ES-I3 (cell line): ENCODE data around the gene IMPACT.

Experiments used
- H3K36me3 ChIP-seq: 2 replicates; pipeline ENCODE4 v1.6.1; 2013; ENCODE audit warnings: mild to moderate bottlenecking, low read length, control low read depth, moderate library complexity; ENCODE audit not compliant: insufficient read depth
- H3K4me1 ChIP-seq: 2 replicates; pipeline ENCODE4 v1.6.1; 2013; ENCODE audit warnings: mild to moderate bottlenecking, control low read depth, low read length; ENCODE audit not compliant: insufficient read depth
- H3K9ac ChIP-seq: 2 replicates; pipeline ENCODE4 v1.6.1; 2013; ENCODE audit warnings: low read depth, mild to moderate bottlenecking, low read length, moderate library complexity
- H3K9me3 ChIP-seq: 2 replicates; pipeline ENCODE4 v1.6.1; 2013; ENCODE audit warnings: mild to moderate bottlenecking, low read length, moderate library complexity; ENCODE audit not compliant: control insufficient read depth, insufficient read depth

The IMPACT gene

GRCh38 chr18:24446453-24446852 is 20.0 kb downstream of the IMPACT start:
- Histone ChIP-seq H3K9ac (no peak overlapping the region), H3K4me1 (no peaks in the 10 kb centered on the region), H3K36me3 (peaks cover 24% of the 10 kb centered on the region), H3K9me3 (no peaks in the 10 kb centered on the region)

- no peaks in the 10 kb centered on the region for H3K4me1 ChIP-seq
- H3K36me3 ChIP-seq, result peaks cover 22% of the 10 kb centered on the region
- H3K9ac ChIP-seq, result no peak overlapping the region
- H3K9me3 ChIP-seq, result no peaks in the 10 kb centered on the region
Observed at GRCh38 chr18:24446953-24447538, 20.6 kb downstream of the IMPACT start.

DNA sequence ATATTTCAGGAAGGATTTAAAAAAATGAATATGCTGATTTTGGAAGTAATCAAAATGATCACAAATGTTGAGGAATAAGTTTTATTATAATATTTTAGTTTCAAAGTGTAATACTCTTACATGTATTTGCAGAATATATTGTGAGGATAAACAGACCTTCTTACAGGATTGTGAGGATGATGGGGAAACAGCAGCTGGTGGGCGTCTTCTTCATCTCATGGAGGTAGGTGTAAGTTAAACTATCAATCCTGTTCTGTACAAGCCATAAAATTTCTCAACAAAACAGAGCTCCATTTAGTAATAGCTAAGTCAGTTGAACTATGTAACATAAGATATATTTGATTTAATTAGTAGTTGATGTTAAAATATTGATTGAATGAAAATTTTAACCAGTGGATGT is 21.5 kb downstream of the IMPACT start:
- Histone ChIP-seq H3K36me3 (peaks cover 22% of the 10 kb centered on the region), H3K9me3 (no peaks in the 10 kb centered on the region), H3K4me1 (no peaks in the 10 kb centered on the region), H3K9ac (no peak overlapping the region)

GRCh38 chr18:24456549-24456948 is 30.1 kb downstream of the IMPACT start:
- no peak overlapping the region for H3K9ac ChIP-seq
- H3K9me3 ChIP-seq, result peaks cover 5% of the 10 kb centered on the region
- no peaks in the 10 kb centered on the region for H3K4me1 ChIP-seq
- no peaks in the 10 kb centered on the region; the same call in 1 of the 2 replicates for H3K36me3 ChIP-seq

DNA sequence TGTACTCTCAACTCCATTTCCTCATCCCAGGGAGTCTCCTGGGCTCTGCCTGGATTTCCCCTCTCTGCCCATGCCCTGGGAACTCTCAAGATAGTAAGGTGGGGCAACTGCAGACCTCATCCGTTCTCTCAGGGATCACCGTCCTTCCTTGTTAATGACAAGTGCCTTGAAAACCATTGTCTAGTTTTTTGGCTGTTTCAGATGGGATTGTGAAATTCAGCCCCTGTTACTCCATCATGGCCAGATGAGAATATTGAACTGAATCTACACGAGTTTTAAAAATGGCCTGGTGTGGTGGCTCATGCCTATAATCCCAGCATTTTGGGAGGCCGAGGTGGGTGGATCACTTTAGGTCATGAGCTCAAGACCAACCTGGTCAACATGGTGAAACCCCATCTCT is 33.3 kb downstream of the IMPACT start:
- Histone ChIP-seq H3K9me3 (peaks cover 5% of the 10 kb centered on the region), H3K4me1 (no peaks in the 10 kb centered on the region), H3K9ac (no peak overlapping the region), H3K36me3 (no peaks in the 10 kb centered on the region)

- H3K9ac ChIP-seq, result no peak within 1 kb of the TSS
Observed at GRCh38 chr18:24460388-24460787, 33.9 kb downstream of the IMPACT start, which contains the start of gene HRH4. Gene HRH4 (plus strand): TSS chr18:24460637. CDS start chr18:24460729, 92 bp downstream.

DNA sequence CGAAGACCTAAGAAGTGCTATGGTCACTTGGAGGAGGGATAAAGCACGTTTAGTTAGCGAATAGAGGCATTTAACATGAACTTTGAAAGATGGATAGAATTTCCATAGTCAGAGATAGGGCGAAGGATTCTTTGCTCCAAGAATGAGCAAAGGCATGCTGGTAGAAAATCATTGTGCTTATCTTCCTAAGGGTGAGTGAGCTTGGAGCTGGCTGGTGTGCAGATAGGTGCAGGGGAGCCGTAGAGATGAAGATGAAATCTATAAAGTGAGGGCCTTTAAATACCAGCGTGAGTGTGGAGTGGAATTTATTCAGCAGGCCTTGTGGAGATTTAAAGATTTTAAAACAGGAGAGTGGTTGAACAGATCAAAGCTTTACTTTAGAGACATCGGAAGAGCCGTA is 35.5 kb downstream of the IMPACT start:
- no peaks in the 10 kb centered on the region for H3K36me3 ChIP-seq
- H3K9ac ChIP-seq, result no peak overlapping the region
- peaks cover 5% of the 10 kb centered on the region for H3K9me3 ChIP-seq
- no peaks in the 10 kb centered on the region for H3K4me1 ChIP-seq

More at GRCh38 chr18:24460388-24460787, 33.9 kb downstream of the IMPACT start, which contains the start of gene HRH4:
- H3K4me1 ChIP-seq, result no peaks in the 10 kb centered on the region
- H3K9me3 ChIP-seq, result peaks cover 5% of the 10 kb centered on the region
- no peaks in the 10 kb centered on the region for H3K36me3 ChIP-seq

GRCh38 chr18:24462838-24463775 is 36.6 kb downstream of the IMPACT start:
- Histone ChIP-seq H3K9me3 (no peaks in the 10 kb centered on the region), H3K9ac (no peak overlapping the region), H3K4me1 (no peaks in the 10 kb centered on the region), H3K36me3 (no peaks in the 10 kb centered on the region)

GRCh38 chr18:24465486-24465885 is 39.0 kb downstream of the IMPACT start:
- Histone ChIP-seq H3K9ac (no peak overlapping the region), H3K9me3 (no peaks in the 10 kb centered on the region), H3K36me3 (no peaks in the 10 kb centered on the region), H3K4me1 (no peaks in the 10 kb centered on the region)

- Histone ChIP-seq H3K36me3 (no peaks in the 10 kb centered on the region), H3K9ac (no peak overlapping the region), H3K4me1 (no peaks in the 10 kb centered on the region), H3K9me3 (no peaks in the 10 kb centered on the region)
Observed at GRCh38 chr18:24466771-24467170, 40.3 kb downstream of the IMPACT start.

GRCh38 chr18:24470022-24470618 is 43.6 kb downstream of the IMPACT start:
- Histone ChIP-seq H3K4me1 (no peaks in the 10 kb centered on the region), H3K36me3 (no peaks in the 10 kb centered on the region), H3K9ac (no peak overlapping the region), H3K9me3 (no peaks in the 10 kb centered on the region)

GRCh38 chr18:24470805-24471204 is 44.3 kb downstream of the IMPACT start:
- Histone ChIP-seq H3K9ac (no peak overlapping the region), H3K36me3 (no peaks in the 10 kb centered on the region), H3K9me3 (no peaks in the 10 kb centered on the region), H3K4me1 (no peaks in the 10 kb centered on the region)

GRCh38 chr18:24472591-24472990 is 46.1 kb downstream of the IMPACT start:
- no peak overlapping the region for H3K9ac ChIP-seq
- no peaks in the 10 kb centered on the region for H3K4me1 ChIP-seq
- no peaks in the 10 kb centered on the region for H3K9me3 ChIP-seq
- H3K36me3 ChIP-seq, result no peaks in the 10 kb centered on the region

DNA sequence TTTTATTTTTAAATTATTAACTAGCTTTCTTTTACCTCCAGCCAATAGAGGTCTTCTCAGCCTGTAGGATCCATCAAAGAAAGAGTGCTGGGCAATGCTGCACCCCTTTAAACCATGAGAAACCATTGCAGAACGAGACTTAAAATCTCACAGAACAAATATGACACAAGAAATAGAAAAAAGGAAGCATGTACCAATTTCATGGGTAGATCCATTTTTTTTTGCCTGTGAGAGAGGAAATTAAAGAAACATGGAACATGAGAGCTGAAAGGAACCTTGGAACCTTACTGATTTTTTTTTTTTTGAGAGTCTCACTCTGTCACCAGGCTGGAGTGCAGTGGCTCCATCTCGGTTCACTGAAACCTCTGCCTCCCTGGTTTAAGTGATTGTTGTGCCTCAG is 47.9 kb downstream of the IMPACT start:
- Histone ChIP-seq H3K36me3 (no peaks in the 10 kb centered on the region), H3K4me1 (no peaks in the 10 kb centered on the region), H3K9ac (no peak overlapping the region), H3K9me3 (no peaks in the 10 kb centered on the region)
